Measurements from ENCODE around the gene FBXL2.
"Not testable (repeated sequence)": the region's sequence is repeated elsewhere in the genome, so short reads cannot be mapped to it uniquely, and the experiment has no call there.

Gene FBXL2

GRCh38 chr3:33428734-33429133, 151.5 kb downstream of the FBXL2 start:
- Histone ChIP-seq H3K4me2 (peak overlapping the region in 9 of 11 experiments; percentile 5 to 64 (median 17); a peak in 9 of 22 replicates), H3K4me1 (peaks cover 0 to 96% (median 40%) of the 10 kb centered on the region in 10 experiments; a peak in 16 of 20 replicates), H3K36me3 (peaks cover 12 to 37% (median 21%) of the 10 kb centered on the region in 11 experiments; a peak in 21 of 22 replicates), H3K4me3 (no peak overlapping the region), H4K20me1 (peaks cover 81 to 99% (median 93%) of the 10 kb centered on the region in 11 experiments), H3K9ac (no peak overlapping the region), H3K27ac (peak overlapping the region in 1 of 11 experiments; percentile 12; a peak in 1 of 22 replicates), H3K27me3 (no peaks in the 10 kb centered on the region), H3K9me3 (replicated peaks in 1 of 11) (no peaks in the 10 kb centered on the region)
- TF ChIP-seq Cebpa-rat (IDR thresholded peaks at IDR 0.05): no peak

- H3K9me3 ChIP-seq (replicated peaks in 1 of 11); H3K9ac ChIP-seq; H3K27me3 ChIP-seq; H3K4me3 ChIP-seq: not testable (repeated sequence)
- peaks cover 0 to 97% (median 41%) of the 10 kb centered on the region in 10 experiments; a peak in 16 of 20 replicates for H3K4me1 ChIP-seq
- peak overlapping the region in 2 of 11 experiments; percentile 5 to 12; a peak in 2 of 22 replicates for H3K27ac ChIP-seq
- peak overlapping the region in 7 of 11 experiments; percentile 9 to 64 (median 48); a peak in 11 of 22 replicates for H3K4me2 ChIP-seq
- peaks cover 87 to 99% (median 97%) of the 10 kb centered on the region in 11 experiments for H4K20me1 ChIP-seq
- H3K36me3 ChIP-seq: peaks cover 6 to 32% (median 17%) of the 10 kb centered on the region in 11 experiments; a peak in 20 of 22 replicates
These were observed 152.1 kb downstream of the FBXL2 start for GRCh38 chr3:33429306-33429705.

GRCh38 chr3:33430061-33430460, 152.8 kb downstream of the FBXL2 start:
- no peak for TF ChIP-seq Cebpa-rat (IDR thresholded peaks at IDR 0.05)
- Histone ChIP-seq H3K27ac (no peak overlapping the region), H4K20me1 (peaks cover 89 to 99% (median 97%) of the 10 kb centered on the region in 11 experiments), H3K4me3 (no peak overlapping the region), H3K9ac (peak overlapping the region in 1 of 11 experiments; percentile 35; a peak in 1 of 22 replicates), H3K36me3 (peaks cover under 1 to 24% (median 12%) of the 10 kb centered on the region in 11 experiments; a peak in 17 of 22 replicates), H3K27me3 (no peaks in the 10 kb centered on the region), H3K4me2 (peak overlapping the region in 4 of 11 experiments; percentile 2 to 64 (median 55); a peak in 7 of 22 replicates), H3K4me1 (peaks cover 0 to 95% (median 37%) of the 10 kb centered on the region in 10 experiments; a peak in 16 of 20 replicates), H3K9me3 (replicated peaks in 1 of 11) (no peaks in the 10 kb centered on the region)

GRCh38 chr3:33430571-33430970, 153.3 kb downstream of the FBXL2 start:
- no peak for TF ChIP-seq Cebpa-rat (IDR thresholded peaks at IDR 0.05)
- no peaks in the 10 kb centered on the region for H3K27me3 ChIP-seq
- peaks cover 0 to 95% (median 32%) of the 10 kb centered on the region in 10 experiments; a peak in 16 of 20 replicates for H3K4me1 ChIP-seq
- H3K27ac ChIP-seq: no peak overlapping the region; a peak in 1 of 22 replicates
- peak overlapping the region in 4 of 11 experiments; percentile 2 to 64 (median 55); a peak in 7 of 22 replicates for H3K4me2 ChIP-seq
- no peak overlapping the region for H3K4me3 ChIP-seq
- peaks cover 0 to 19% (median 10%) of the 10 kb centered on the region in 11 experiments; a peak in 11 of 22 replicates for H3K36me3 ChIP-seq
- H4K20me1 ChIP-seq: peaks cover 92 to 99% (median 97%) of the 10 kb centered on the region in 11 experiments
- peaks cover 0 to 4% (median 0%) of the 10 kb centered on the region in 11 experiments; a peak in 1 of 22 replicates for H3K9me3 ChIP-seq (replicated peaks in 1 of 11)
- H3K9ac ChIP-seq: peak overlapping the region in 1 of 11 experiments; percentile 3; a peak in 1 of 22 replicates

- Histone ChIP-seq H3K4me1 (peaks cover 28 to 90% (median 51%) of the 10 kb centered on the region in 10 experiments), H4K20me1 (peaks cover 92 to 100% (median 100%) of the 10 kb centered on the region in 11 experiments), H3K4me3 (no peak overlapping the region), H3K4me2 (peak overlapping the region in 4 of 11 experiments; percentile 10 to 41 (median 22); a peak in 2 of 22 replicates), H3K9me3 (replicated peaks in 1 of 11) (peaks cover 0 to 5% (median 0%) of the 10 kb centered on the region in 11 experiments; a peak in 1 of 22 replicates), H3K36me3 (peaks cover 0 to 19% (median 6%) of the 10 kb centered on the region in 11 experiments; a peak in 8 of 22 replicates), H3K27me3 (no peaks in the 10 kb centered on the region), H3K27ac (no peak overlapping the region), H3K9ac (no peak overlapping the region)
- TF ChIP-seq Cebpa-rat (IDR thresholded peaks at IDR 0.05): no peak
These were observed 156.6 kb downstream of the FBXL2 start for GRCh38 chr3:33433843-33434242.

All from BLaER1 treated with 17β-estradiol and CSF1 and Interleukin-3, amounts not matched to agents 10 nM and 100 nM (cell line).